ENCODE data around the gene DNM2.

DNA sequence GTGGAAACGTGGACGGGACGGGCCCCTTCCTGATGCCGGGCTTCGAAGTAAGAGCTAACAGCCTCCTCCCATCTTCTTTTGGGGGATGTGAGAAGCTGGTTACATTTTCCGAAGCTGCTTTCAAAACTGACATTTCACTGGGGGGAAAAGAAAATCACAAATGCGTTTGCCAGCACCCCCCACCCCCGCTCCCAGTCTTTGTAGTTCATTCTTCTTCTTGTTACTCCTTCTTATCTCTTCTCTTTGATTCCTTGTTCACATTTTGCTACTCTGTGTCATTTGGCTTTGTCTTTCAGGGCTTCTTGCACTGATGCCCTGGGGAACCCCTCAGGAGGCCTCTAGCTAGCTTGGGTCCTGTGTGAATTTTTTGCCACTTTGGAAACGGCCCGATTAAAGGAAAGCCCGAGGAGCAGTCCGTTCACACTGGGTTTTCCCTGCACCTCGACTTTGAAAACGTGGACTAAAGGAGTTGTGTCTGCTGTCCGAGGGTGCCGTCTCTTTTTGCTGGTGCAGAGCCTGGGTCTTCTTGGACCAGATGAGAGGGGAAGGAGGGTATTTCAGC, 154.7 kb downstream of the DNM2 start:
- no peak for TF ChIP-seq POLR2A (IDR thresholded peaks at IDR 0.05)
- TF ChIP-seq CTCF (IDR thresholded peaks at IDR 0.05) = peak in 1 of 6 experiments; percentile 1

Measured in Peyer's patch (tissue), 4 donors.